ENCODE results near the gene ATP9A.
"Not testable (repeated sequence)": the region's sequence is repeated elsewhere in the genome, so short reads cannot be mapped to it uniquely, and the experiment has no call there.

Gene ATP9A

DNA sequence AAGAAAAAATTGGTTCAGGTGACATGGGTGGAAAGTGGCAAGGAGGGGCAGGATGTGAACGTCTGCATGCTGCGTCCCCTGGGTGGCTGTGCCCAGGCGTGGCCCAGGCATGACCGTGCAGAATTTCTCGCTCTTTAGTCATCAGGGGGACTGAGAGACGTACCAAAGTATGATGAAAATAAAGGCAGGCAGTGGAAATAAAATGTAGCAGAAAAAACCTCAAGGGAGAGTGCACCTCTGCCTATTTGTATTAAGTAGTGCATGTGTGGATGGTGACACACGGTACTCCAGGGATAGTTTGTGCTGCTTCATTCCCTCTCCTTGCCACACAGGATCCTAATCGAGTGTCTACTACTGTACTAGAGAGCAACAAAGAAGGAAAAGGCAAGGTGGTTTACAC, 81.1 kb downstream of the ATP9A start:
- no peak for DNase-seq

- not testable (repeated sequence) for DNase-seq
Observed at GRCh38 chr20:51685494-51685893, 82.7 kb downstream of the ATP9A start.

DNA sequence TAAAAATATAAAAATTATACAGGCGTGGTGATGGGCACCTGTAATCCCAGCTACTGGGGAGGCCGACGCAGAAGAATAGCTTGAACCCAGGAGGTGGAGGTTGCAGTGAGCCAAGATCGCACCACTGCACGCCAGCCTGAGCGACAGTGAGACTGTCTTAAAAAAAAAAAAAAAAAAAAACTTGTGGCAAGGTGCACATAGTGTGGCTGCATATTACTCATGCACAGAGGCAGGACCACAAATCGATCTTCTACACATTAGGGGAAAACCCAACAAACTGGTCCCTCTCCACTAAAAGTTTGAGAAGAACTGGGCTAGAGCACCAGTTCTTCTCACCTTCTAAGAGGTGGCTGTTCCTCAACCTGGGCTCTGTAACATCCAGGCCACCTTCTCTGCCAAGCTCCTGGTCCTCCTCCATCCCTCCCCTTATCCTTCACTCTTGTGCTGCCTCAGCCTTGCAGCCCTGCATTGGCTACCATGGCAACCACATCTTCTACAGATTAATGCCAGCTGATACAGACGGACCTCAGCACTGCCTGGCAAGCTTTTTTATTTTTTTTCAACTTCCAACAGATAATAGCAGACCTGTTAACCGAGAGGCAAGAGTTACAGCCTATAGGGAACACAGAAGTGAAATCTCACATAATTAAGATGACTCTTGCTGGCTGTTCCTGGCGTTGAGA, 88.0 kb downstream of the ATP9A start:
- no peak for DNase-seq

- DNase-seq, result no peak
Observed at GRCh38 chr20:51679254-51679921, 88.8 kb downstream of the ATP9A start.

- DNase-seq, result no peak
Observed at GRCh38 chr20:51678026-51678697, 90.0 kb downstream of the ATP9A start.

DNA sequence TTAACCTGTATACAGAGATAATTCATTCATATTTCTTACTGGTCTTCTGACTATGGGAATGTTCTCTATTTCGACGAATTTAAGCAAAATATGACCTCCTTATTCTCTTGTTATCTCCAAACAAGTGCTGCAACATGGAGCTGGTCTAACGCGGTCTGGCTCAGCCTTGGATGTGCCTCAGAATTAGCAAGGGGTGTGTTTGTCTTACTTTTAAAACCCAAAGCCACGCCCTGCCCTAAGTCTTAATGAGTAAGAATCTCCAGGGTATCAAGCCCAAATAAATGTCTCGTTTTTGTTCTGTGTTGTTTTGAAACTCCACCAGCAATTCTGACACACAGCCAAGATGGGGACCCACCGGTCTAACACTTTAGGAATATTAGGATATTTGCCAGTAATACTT, 99.2 kb downstream of the ATP9A start:
- DNase-seq, result no peak

DNA sequence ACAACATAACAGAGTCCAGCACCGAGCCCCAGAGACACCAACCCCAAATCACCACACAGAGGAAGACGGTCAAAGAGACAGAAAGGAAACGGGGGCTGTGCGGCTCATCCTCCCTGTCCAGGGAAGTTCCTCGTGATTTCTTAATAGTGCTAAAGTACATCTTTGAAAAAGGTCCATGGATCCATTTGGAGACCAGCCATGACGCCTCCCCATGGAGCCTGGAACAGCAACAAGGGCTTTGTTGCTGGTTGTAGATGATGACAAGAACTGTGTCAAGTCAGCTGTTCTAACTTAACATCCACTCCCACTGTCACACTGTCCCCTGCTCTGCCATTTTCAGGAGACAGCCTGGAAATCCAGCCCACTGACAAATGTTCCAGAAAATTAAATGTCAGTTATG, 99.7 kb downstream of the ATP9A start:
- DNase-seq, result no peak

GRCh38 chr20:51667491-51667890, 100.7 kb downstream of the ATP9A start:
- DNase-seq, result no peak

DNA sequence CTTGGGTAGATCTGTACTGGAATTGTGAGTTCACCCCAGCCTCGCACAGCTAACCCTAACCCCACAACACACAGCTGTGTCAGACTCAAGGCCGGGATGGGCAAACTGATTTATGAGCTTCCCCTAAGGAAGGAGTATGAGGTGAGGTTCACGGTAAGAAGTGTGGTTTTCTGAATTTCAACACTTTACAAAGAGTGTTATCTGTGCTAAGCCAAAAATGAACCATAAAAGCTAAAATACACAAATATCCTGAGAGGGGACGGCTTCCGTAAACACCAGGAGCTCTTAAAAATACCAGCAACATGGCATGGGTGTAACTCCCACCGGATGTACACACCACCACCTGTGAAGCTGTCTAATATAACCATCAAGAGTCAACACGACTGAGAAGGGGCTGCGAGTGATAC, 101.2 kb downstream of the ATP9A start:
- DNase-seq, result peak; percentile 7

GRCh38 chr20:51666126-51666525, 102.1 kb downstream of the ATP9A start:
- DNase-seq, result no peak

DNA sequence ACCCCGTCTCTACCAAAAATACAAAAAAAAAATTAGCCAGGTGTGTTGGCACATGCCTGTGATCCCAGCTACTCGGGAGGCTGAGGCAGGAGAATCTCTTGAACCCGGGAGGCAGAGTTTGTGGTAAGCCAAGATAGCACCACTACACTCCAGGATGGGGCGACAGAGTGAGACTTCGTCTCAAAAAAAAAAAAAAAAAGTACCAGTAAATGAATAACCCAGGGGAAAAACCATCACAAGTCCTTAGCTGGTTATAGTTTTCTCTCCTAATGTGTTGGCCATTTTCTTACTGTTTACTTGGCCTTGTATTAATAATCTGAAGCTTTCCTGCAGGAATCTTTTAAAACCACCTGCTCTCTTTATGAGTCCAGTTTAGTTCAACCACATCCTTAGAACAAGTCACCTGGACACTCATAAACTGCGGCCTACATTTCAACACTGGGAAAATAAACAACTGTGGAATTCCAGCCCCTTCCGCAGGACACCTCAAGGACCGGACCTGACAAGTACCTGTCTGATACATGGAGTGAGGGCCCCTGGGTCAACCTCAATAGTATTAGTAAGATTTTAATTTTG, 102.6 kb downstream of the ATP9A start:
- no peak for DNase-seq

DNA sequence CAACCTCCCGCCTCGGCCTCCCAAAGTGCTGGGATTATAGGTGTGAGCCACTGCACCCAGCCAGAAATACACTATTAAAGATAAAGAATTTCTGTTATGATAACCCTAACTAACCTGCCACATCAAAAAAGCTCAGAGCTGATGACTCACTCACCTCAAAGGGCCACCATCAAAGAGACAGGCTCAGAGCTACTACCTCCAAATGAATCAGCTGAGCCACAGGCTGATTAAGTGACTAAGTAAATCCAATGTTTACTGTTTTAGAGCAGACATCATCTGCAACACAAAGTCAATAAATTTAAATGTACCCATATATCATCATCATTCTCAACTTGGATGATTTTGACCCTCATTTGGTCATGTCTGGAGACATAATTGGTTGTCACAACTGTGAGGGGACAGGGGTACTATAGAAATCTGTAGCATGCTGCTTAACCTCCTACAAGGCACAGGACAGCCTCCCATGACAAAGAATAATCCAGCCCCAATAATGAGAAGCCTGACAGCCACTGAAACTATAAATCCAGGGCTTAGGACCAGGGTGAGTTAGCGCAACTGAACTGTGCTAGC, 106.5 kb downstream of the ATP9A start:
- DNase-seq, result peak; percentile 45

DNA sequence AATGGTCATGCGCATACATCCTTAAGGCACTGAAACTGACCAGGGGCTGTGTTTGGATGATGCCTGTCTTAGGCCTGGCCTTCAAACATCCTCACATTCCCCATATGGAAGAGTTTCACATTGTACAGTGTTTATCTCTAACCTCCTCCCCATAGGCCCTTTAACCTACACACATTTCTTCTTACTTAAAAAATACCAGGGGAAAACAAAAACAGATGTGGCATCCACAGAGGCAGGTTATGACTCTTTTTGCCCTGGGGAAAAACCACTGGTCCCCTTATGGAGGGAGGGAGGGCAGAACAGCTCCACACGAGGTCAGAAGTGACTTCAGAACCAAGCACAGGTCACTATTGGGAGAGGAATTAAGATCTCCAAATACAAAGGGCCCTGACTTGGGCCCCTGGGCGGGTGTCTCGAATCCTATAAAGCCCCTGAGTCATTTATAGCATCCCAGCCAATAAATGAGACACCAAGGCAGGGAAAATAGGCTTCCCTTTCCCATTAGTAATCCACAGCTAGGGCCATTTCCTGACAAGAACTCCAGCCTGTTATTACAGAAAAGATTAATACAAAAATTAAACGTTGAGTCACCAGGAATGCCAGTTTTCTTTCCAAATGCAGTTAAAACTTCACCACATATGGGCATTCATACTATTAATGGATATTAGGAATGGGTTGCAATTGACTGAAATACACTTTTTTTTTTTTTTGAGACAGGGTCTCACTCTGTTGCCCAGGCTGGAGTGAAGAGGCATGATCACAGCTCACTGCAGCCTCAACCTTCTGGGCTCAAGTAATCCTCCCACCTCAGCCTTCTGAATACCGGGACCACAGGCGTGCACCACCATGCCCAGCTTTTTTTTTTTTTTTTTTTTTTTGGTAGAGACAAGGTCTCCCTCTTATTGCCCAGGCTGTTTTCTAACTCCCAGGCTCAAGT, 107.2 kb downstream of the ATP9A start:
- DNase-seq, result no peak

DNA sequence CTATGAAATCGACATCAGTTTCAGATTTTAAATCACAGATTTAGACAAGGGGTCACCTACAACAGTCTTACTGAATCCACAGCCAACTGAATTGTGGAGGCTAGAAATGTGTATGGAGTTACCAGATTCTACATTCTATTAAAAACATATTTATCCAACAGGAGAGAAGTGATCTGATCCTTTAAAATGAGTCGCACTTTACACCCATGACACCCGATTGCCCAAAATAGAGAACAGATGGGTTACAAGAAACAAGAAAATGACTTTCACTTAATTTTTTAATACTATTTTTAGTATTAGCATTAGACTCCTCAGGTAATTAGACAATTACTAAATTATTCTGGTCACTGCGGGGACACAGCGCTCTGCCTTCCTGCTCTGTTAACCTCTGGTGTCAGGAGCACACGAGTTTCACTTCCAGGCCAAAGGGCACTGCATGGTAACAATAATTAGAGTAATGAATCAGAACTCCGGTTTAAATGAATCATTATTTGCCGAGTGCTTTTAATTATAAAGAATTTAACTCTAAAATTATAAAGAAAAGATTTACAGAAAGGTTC, 108.6 kb downstream of the ATP9A start:
- no peak for DNase-seq

DNA sequence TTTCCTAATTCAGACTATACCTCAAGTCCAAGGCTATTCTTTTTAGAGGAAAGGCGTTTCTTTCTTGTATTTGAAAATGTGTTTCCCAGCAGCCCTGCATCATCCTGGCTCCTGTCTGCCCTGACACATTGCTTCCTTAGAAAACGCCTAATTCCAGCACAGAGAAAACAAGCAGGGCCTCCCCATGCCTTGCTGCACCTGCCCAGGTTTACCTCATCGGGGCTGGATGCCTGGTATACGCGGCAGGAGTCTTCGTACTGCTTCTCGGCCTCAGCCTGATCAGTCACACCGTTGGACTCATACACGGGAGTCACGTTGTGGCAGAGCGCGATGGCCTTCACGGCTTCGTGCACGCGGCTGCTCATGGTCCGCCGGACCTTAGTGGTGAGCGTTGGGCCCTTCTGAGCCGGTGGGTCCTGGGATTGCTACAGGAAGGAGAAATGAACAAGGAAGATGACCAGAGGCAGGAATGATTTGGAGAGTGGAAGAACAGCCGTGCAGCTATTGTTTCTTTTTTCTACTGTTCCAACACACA, 111.4 kb downstream of the ATP9A start:
- DNase-seq, result no peak

GRCh38 chr20:51656089-51656488, 112.1 kb downstream of the ATP9A start:
- not testable (repeated sequence) for DNase-seq

DNA sequence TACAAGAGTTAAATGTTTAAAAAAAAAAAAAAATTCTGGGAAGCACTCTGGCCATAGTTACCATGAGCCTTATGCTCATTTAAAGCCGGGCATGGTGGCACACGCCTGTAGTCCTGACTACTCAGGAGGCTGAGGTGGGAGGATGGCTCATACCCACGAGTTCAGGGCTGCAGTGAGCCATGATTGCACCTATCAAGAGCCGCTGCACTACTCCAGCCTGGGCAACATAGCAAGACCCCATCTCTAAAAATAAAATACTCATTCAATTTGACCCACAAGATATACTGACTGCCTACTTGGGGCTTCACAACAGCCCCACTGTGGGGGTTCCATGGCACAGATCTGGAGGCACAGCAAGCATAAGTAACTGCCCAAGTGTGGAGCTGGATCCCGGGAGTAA, 113.7 kb downstream of the ATP9A start:
- DNase-seq, result no peak

DNA sequence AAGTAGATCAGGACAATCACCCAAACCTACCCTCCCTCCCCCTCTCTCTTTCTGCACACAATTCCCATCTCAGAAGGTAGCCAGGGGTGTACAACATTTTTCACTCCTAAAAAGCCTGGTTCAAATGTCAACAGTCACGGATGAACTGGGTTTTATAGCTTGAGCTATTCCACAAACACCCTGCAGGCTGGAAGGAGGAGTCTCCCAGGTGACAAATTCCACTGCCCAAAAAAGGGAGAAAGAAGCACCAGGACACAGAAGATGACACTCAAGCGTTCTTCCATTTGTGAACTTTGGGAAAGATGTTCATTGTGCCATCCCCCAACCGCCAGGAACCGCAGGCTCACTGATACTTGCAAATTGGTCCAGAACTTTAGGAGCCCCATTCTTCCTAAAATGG, 114.1 kb downstream of the ATP9A start:
- no peak for DNase-seq

- DNase-seq, result no peak
Observed at GRCh38 chr20:51653226-51653625, 115.0 kb downstream of the ATP9A start.

DNA sequence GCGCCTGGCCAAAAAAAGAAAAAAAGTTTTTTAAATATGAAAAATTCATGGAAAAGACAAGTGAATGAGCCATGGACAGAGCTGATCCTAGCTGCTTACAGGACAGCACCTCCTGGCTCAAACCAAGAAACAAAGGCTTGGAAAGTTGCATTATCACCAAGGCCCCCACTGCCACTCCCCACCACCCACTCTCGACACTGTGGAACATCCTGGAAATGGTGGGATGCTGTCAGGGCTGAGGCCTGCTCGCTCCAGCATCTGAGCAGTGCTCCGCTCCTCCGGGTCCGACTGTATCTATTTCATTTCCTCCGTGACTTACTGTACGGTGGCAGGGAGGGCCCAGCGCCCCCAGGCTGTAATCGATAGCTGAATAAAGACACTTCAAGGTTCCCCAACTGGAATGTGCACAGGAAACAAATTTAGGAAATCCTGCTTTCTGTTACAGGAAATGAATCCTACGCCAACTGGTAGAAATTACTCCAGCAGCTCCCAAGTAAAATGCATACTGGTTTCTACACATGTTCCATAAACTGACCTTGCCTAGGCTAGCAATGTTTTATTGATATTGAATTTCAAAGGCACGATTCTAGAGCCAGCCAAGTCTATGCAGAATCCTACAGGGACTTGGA, 116.2 kb downstream of the ATP9A start:
- no peak for DNase-seq

DNA sequence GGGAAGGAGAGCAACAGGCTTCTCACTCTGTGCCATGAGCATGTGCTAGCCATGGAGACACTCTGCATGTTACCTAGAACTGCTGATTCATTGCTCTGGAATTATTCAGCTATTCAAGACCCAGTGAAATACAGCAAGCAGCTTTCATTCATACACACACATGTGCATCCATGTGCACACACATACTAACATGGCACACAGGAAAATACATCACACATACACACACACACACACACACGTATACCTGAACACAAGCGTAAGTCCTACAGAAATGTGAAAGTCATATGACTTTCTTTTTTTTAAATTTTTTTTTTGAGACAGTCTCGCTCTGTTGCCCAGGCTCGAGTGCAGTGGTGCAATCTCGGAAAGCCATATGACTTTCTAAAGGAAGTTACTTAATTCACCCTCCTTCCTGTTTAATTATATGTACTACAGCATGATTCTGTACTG, 117.5 kb downstream of the ATP9A start:
- no peak for DNase-seq

Data from CD4-positive, alpha-beta T cell treated with Interleukin-17A for 4 hours (primary cell).